Thyroid gland (tissue), 4 donors: ENCODE results near the gene DUSP5.

Experiments used
- POLR2A ChIP-seq, 2 donors: fragments of 450-650 bp; IDR thresholded peaks; one replicate each; pipeline ENCODE4 v1.6.1; 2017; ENCODE audit warnings: antibody characterized with exemption in 2 of 2, mild to moderate bottlenecking in 2 of 2, moderate library complexity in 1 of 2
- TF ChIP-seq, protein P1 (sequence below), 6 experiments: fragments of 200-600 bp in 3 of 6; fragments of 450-650 bp in 3 of 6; sonication (generic) in 3 of 6; IDR thresholded peaks; one replicate each; pipeline ENCODE4 v1.5.1; 2016 to 2019; ENCODE audit warnings: antibody characterized with exemption in 6 of 6, mild to moderate bottlenecking in 2 of 6, inconsistent platforms in 1 of 6, moderate library complexity in 1 of 6

DNA sequence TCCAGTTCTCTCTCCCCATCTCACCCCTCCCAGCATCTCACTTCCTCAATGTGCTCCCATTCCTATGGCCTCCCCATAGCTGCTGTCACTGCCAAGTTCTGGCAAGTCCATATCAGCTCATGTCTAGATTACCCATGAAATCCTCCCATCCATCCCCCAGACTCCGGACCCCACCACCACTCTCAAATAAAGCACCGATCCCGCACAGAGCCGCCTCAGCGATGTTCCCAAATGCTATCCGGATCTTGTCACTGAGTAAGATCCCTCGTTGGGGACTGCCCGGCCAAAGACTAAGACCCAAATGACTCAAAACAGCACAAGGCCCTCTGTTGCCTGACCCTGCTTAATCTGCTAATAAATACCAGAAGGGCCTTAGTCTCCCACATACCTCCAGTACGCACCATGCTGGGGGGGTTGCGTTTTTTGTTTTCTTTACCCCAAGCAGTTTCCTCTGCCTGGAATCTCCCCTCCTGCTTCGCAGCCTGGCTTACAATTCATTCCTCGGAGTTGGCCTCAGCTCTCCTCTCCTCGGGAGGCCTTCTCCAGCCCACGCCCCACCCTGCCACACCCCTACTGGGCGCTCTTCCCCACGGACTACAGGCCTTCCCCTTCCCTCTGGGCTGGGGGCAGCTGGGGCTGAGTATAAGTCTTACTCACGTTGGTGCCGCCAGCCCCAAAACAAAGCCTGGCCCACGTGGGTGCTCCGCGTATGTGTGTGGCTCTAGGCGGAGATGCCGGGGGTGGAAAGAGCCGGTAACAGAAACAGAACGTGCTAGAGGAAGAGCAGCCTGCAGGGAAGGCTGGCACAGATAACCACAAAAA is 1.8 kb upstream of the DUSP5 start:
- TF ChIP-seq, protein P1, sequence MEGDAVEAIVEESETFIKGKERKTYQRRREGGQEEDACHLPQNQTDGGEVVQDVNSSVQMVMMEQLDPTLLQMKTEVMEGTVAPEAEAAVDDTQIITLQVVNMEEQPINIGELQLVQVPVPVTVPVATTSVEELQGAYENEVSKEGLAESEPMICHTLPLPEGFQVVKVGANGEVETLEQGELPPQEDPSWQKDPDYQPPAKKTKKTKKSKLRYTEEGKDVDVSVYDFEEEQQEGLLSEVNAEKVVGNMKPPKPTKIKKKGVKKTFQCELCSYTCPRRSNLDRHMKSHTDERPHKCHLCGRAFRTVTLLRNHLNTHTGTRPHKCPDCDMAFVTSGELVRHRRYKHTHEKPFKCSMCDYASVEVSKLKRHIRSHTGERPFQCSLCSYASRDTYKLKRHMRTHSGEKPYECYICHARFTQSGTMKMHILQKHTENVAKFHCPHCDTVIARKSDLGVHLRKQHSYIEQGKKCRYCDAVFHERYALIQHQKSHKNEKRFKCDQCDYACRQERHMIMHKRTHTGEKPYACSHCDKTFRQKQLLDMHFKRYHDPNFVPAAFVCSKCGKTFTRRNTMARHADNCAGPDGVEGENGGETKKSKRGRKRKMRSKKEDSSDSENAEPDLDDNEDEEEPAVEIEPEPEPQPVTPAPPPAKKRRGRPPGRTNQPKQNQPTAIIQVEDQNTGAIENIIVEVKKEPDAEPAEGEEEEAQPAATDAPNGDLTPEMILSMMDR (IDR thresholded peaks at IDR 0.05), result no peak
- no peak for TF ChIP-seq POLR2A (IDR thresholded peaks at IDR 0.05)
